Cardiac fibroblast (primary cell): Measurements from ENCODE around the gene CDKN2C.

ENCODE experiments used
- DNase-seq, 2 donors: peaks; one replicate each; pipeline versions ENCODE4 v3.0.0 to v3.0.0-alpha.2; 2010; ENCODE audit warnings: low read depth in 2 of 2
- H3K4me3 ChIP-seq, 2 donors: replicated peaks in 1 of 2; 1 replicate in 1 of 2; 2 replicates in 1 of 2; pipeline ENCODE4 v1.5.1; 2011; ENCODE audit warnings: low read depth in 2 of 2, low read length in 2 of 2, mild to moderate bottlenecking in 2 of 2, moderate library complexity in 1 of 2
- CTCF ChIP-seq: IDR thresholded peaks from one replicate; pipeline ENCODE4 v1.5.1; 2011; ENCODE audit warnings: low read depth, mild to moderate bottlenecking, low read length, inconsistent platforms

Gene CDKN2C

GRCh38 chr1:50980505-50980904 is 10.5 kb downstream of the CDKN2C start:
- no peak for DNase-seq
- no peak for TF ChIP-seq CTCF
- no peak overlapping the region for H3K4me3 ChIP-seq

DNA sequence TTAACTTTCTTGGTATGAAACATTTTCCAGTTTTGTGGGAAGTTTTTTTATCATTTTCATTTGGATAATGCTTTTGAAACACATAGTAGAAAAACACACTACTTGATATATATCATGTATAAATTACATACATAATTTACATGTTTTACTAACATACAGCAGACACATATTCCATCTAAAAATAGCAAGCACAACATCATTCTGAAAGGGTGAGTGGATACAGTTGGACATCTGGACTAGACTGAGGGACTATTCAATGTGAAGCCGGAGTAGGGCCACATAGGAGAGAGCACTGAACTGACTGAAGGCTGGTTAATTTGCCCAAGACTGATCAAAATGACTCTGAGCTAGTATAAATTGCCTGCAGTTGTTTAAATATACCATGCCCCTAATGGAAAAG is 11.7 kb downstream of the CDKN2C start:
- peak in 1 of 2 donors; percentile 37 for DNase-seq
- H3K4me3 ChIP-seq: no peak overlapping the region
- no peak for TF ChIP-seq CTCF

DNA sequence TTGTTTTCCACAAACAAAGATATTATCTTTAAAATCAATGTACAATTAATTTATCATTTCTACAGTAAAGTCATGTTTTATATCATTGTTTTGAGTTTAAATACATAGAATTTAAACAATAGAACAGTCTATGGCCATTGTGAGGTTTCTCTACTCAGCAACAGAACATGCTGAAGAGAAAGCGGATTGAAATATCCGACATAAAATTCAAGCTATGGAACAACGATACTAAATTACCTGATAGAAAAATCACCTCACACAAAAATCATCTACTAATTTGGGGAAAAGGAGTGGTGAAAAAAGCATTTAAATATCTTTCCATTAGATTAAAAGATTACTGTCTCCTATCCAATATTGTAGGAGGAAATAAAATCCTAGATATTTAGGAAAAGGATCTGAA is 12.6 kb downstream of the CDKN2C start:
- H3K4me3 ChIP-seq: no peak overlapping the region
- no peak for DNase-seq
- TF ChIP-seq CTCF: no peak

DNA sequence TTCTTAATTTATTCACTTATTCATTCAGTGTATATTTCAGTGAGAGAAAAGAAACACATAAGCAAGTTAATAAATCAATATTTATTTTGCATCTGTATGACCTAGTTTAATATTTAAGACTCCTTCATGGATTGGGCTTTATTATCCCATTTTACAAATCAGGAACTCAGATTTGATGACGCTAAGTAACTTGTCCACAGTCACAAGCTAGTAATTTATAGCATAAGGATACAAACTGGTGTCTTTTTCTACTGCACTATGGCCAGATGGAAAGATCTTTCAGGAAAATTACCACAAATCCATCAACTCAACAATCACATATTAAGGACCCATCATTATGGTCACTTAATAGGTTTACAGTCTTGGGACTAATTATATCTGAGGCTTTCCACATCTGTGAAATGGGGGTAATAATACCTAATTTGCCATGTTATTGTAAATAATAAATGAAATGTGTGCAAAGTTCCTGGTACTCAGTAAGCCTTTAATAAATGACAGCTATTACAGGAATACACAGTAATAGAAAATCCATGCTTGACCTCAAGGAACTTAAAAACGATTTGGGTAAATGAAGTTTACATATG is 13.3 kb downstream of the CDKN2C start:
- DNase-seq: no peak
- TF ChIP-seq CTCF: no peak
- no peak overlapping the region for H3K4me3 ChIP-seq

DNA sequence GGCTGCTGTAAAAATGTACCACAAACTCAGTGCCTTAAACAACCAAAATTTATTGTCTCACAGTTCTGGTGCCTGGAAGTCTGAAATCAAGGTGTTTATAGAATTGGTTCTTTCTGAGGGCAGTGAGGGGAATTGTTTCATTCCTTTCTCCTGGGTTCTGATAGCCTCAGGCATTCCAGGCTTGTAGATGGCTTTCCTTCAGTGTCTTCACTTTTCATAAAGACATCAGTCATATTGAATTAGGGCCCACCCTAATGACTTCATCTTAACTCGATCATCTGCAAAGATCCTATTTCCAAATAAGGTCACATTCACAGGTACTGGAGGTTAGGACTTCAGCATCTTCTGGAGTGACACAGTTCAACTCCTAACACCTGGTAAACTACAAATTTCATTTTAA is 15.0 kb downstream of the CDKN2C start:
- TF ChIP-seq CTCF: no peak
- DNase-seq: no peak
- H3K4me3 ChIP-seq: no peak overlapping the region

DNA sequence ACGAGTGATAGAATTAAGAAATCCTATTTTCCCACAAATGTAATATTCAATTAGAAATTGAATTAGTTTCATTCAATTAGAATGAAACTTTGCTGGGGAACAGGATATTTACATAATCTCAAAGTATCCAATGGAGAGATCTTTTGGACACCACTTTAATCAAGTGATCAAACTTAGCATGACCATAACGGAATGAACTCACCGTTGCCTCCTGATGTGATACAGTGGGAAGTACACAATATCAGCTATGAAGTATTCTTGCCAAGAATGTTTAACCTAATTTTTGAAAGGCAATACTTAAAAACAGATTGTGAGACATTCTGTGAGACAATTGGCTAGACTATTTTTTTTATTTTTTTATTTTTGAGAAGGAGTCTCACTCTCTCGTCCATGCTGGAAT is 16.6 kb downstream of the CDKN2C start:
- no peak overlapping the region for H3K4me3 ChIP-seq
- TF ChIP-seq CTCF: no peak
- peak in 1 of 2 donors; percentile 5 for DNase-seq

DNA sequence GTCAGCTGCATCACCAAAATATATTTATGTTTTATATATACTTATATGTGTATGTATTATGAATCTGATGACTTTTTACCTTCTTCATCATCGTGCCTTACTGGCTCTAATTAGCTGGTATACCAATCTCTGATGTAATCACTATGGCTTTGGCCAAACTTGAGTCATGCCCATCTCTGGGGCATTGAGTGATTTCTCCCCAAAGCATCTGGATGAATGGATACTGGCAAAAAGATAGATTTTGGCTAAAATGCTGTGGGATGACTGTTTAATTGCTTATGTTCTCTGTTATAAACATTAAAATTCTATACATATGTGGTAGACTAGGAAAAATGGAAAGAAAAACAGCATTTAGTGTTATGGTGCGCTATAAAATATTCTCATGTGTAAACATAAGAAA is 19.6 kb downstream of the CDKN2C start:
- no peak overlapping the region for H3K4me3 ChIP-seq
- no peak for TF ChIP-seq CTCF
- DNase-seq: peak in 1 of 2 donors; percentile 63
